ENCODE measurements around the gene RIIAD1.

GRCh38 chr1:151711951-151712350, 9.4 kb upstream of the RIIAD1 start:
- TF ChIP-seq CTCF (IDR thresholded peaks at IDR 0.05; ENCODE audit: insufficient read depth, low read length) (no peak), POLR2AphosphoS5 (IDR thresholded peaks at IDR 0.05; ENCODE audit: low read depth) (no peak), GABPA (IDR thresholded peaks at IDR 0.05; ENCODE audit: low read depth) (no peak), SPI1 (IDR thresholded peaks at IDR 0.05; ENCODE audit: borderline replicate concordance, low read depth) (no peak)

All from HL-60 (cell line).